Parathyroid adenoma (tissue), 2 donors: ENCODE measurements around the gene AGAP3.

ENCODE experiments used
- H2AFZ ChIP-seq: fragments of 300-600 bp; sonication (generic); one replicate; pipeline ENCODE4 v1.7.0; 2017; ENCODE audit warnings: antibody characterized with exemption, mild to moderate bottlenecking
- H3K27ac ChIP-seq: fragments of 300-600 bp; sonication (generic); one replicate; pipeline ENCODE4 v1.7.0; 2017
- H3K27me3 ChIP-seq: fragments of 300-600 bp; sonication (generic); one replicate; pipeline ENCODE4 v1.7.0; 2017; ENCODE audit warnings: low read length; ENCODE audit not compliant: control insufficient read depth, insufficient read depth
- H3K36me3 ChIP-seq: fragments of 300-600 bp; sonication (generic); one replicate; pipeline ENCODE4 v1.7.0; 2017; ENCODE audit warnings: low read length; ENCODE audit not compliant: control insufficient read depth, insufficient read depth
- H3K4me1 ChIP-seq: fragments of 300-600 bp; sonication (generic); one replicate; pipeline ENCODE4 v1.7.0; 2017; ENCODE audit warnings: control low read depth
- H3K4me2 ChIP-seq: fragments of 300-600 bp; sonication (generic); one replicate; pipeline ENCODE4 v1.7.0; 2017; ENCODE audit warnings: low read length
- H3K4me3 ChIP-seq: fragments of 300-600 bp; sonication (generic); one replicate; pipeline ENCODE4 v1.7.0; 2017; ENCODE audit warnings: low read depth, low read length
- H3K79me2 ChIP-seq: fragments of 300-600 bp; sonication (generic); one replicate; pipeline ENCODE4 v1.7.0; 2017; ENCODE audit warnings: control low read depth
- H3K9ac ChIP-seq: fragments of 300-600 bp; sonication (generic); one replicate; pipeline ENCODE4 v1.7.0; 2017; ENCODE audit warnings: mild to moderate bottlenecking
- H3K9me3 ChIP-seq: fragments of 300-600 bp; sonication (generic); one replicate; pipeline ENCODE4 v1.7.0; 2017; ENCODE audit warnings: low read length; ENCODE audit not compliant: control insufficient read depth
- TF ChIP-seq, protein P1 (sequence below): fragments of 300-600 bp; sonication (generic); IDR thresholded peaks from one replicate; pipeline ENCODE4 v1.7.0; 2017; ENCODE audit warnings: antibody characterized with exemption, mild to moderate bottlenecking
- donor health status: primary hyperparathyroidism.

Gene AGAP3

GRCh38 chr7:151191544-151191943 lies 105.3 kb downstream of the AGAP3 start:
- H3K27ac ChIP-seq: no peak overlapping the region
- no peak overlapping the region for H3K4me3 ChIP-seq
- no peaks in the 10 kb centered on the region for H3K4me1 ChIP-seq
- no peaks in the 10 kb centered on the region for H3K36me3 ChIP-seq
- H3K27me3 ChIP-seq: no peaks in the 10 kb centered on the region
- no peaks in the 10 kb centered on the region for H3K9me3 ChIP-seq
- TF ChIP-seq, protein P1, sequence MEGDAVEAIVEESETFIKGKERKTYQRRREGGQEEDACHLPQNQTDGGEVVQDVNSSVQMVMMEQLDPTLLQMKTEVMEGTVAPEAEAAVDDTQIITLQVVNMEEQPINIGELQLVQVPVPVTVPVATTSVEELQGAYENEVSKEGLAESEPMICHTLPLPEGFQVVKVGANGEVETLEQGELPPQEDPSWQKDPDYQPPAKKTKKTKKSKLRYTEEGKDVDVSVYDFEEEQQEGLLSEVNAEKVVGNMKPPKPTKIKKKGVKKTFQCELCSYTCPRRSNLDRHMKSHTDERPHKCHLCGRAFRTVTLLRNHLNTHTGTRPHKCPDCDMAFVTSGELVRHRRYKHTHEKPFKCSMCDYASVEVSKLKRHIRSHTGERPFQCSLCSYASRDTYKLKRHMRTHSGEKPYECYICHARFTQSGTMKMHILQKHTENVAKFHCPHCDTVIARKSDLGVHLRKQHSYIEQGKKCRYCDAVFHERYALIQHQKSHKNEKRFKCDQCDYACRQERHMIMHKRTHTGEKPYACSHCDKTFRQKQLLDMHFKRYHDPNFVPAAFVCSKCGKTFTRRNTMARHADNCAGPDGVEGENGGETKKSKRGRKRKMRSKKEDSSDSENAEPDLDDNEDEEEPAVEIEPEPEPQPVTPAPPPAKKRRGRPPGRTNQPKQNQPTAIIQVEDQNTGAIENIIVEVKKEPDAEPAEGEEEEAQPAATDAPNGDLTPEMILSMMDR: no peak
- no peaks in the 10 kb centered on the region for H3K79me2 ChIP-seq
- H3K9ac ChIP-seq: no peak overlapping the region
- H2AFZ ChIP-seq: no peak overlapping the region
- H3K4me2 ChIP-seq: no peak overlapping the region

GRCh38 chr7:151192002-151192539 lies 105.8 kb downstream of the AGAP3 start:
- Histone ChIP-seq H2AFZ (no peak overlapping the region), H3K4me3 (no peak overlapping the region), H3K79me2 (no peaks in the 10 kb centered on the region), H3K27me3 (no peaks in the 10 kb centered on the region), H3K36me3 (no peaks in the 10 kb centered on the region), H3K4me1 (no peaks in the 10 kb centered on the region), H3K4me2 (no peak overlapping the region), H3K9ac (no peak overlapping the region), H3K27ac (no peak overlapping the region), H3K9me3 (no peaks in the 10 kb centered on the region)
- TF ChIP-seq, protein P1: no peak

DNA sequence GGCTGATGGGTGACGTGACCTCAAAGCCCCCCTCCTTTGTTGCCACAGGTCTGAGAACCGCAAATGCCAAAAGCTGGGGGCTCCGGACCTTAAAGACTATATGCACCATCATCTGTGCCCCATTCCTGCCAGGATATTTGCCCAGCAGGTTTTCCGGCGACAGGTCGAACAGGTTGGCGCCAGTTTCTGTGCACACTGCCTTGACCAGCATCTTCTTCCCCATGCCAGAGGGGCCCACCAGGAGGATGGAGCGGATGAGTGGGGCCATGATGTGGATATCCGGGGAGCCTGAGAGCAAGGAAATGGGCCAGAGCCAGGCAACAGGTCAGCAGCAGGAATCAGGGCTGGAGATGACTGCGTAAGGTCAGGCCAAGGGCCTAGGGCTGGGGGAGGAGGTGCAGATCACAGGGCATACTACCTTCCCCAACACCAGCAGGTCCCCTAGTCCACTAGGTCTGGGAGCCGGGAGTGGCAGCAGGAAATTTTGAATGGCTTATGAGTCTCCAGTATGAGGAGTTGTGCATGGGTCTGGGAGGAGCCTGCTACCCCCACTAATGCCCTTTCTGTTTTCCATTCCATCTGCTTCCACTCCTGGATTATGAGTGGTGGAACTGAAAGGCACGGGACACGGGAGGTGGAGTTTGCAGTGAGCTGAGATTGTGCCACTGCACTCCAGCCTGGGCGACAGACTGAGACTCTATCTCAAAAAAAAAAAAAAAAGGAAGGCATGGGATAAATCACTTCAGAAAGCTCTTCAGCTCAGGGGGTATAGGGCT lies 107.1 kb downstream of the AGAP3 start:
- Histone ChIP-seq H3K9ac (no peak overlapping the region), H3K4me3 (no peak overlapping the region), H3K27me3 (no peaks in the 10 kb centered on the region), H3K36me3 (no peaks in the 10 kb centered on the region), H2AFZ (no peak overlapping the region), H3K27ac (no peak overlapping the region), H3K4me2 (no peak overlapping the region), H3K79me2 (no peaks in the 10 kb centered on the region), H3K4me1 (no peaks in the 10 kb centered on the region), H3K9me3 (no peaks in the 10 kb centered on the region)
- TF ChIP-seq, protein P1: no peak
